HEK293 (cell line): ENCODE data around the gene ASB6.

ENCODE experiments used
- BCL6B ChIP-seq: fragments of 450-650 bp; formaldehyde crosslinking; IDR thresholded peaks from 2 replicates; pipeline ENCODE4 v1.5.1; 2017; ENCODE audit warnings: missing biosample characterization, missing genetic modification characterization
- CTCF ChIP-seq: fragments of 450-650 bp; formaldehyde crosslinking; IDR thresholded peaks from 2 replicates; pipeline ENCODE4 v1.5.1; 2016; ENCODE audit warnings: missing biosample characterization, missing genetic modification characterization
- ELK4 ChIP-seq: IDR thresholded peaks from 2 replicates; pipeline ENCODE4 v1.6.1; 2011; ENCODE audit warnings: mild to moderate bottlenecking, low read depth, low read length, borderline replicate concordance
- OVOL3 ChIP-seq: fragments of 450-650 bp; formaldehyde crosslinking; IDR thresholded peaks from 2 replicates; pipeline ENCODE4 v1.5.1; 2016; ENCODE audit warnings: missing biosample characterization, missing genetic modification characterization
- SALL2 ChIP-seq: fragments of 450-650 bp; formaldehyde crosslinking; IDR thresholded peaks from 2 replicates; pipeline ENCODE4 v1.5.0; 2017; ENCODE audit warnings: missing biosample characterization, mild to moderate bottlenecking, missing genetic modification characterization, borderline replicate concordance
- SCRT1 ChIP-seq: fragments of 450-650 bp; formaldehyde crosslinking; IDR thresholded peaks from 2 replicates; pipeline ENCODE4 v1.5.1; 2016; ENCODE audit warnings: missing biosample characterization, missing genetic modification characterization, borderline replicate concordance
- SP3 ChIP-seq: fragments of 450-650 bp; formaldehyde crosslinking; IDR thresholded peaks from 2 replicates; pipeline ENCODE4 v1.5.1; 2016; ENCODE audit warnings: missing biosample characterization, missing genetic modification characterization
- ZBTB49 ChIP-seq: fragments of 450-650 bp; formaldehyde crosslinking; IDR thresholded peaks from 2 replicates; pipeline ENCODE4 v1.5.1; 2016; ENCODE audit warnings: missing biosample characterization, missing genetic modification characterization, low read depth
- ZBTB7A ChIP-seq: fragments of 450-650 bp; formaldehyde crosslinking; IDR thresholded peaks from 2 replicates; pipeline ENCODE4 v1.5.1; 2016; ENCODE audit warnings: low read depth, missing biosample characterization, missing genetic modification characterization
- ZFP69B ChIP-seq: fragments of 450-650 bp; formaldehyde crosslinking; IDR thresholded peaks from 2 replicates; pipeline ENCODE4 v1.5.1; 2016; ENCODE audit warnings: missing biosample characterization, missing genetic modification characterization
- ZNF140 ChIP-seq: fragments of 450-650 bp; formaldehyde crosslinking; IDR thresholded peaks from 2 replicates; pipeline ENCODE4 v1.5.1; 2016; ENCODE audit warnings: missing biosample characterization, missing genetic modification characterization
- ZNF146 ChIP-seq: fragments of 450-650 bp; formaldehyde crosslinking; IDR thresholded peaks from 2 replicates; pipeline ENCODE4 v1.5.1; 2016; ENCODE audit warnings: missing biosample characterization, missing genetic modification characterization
- ZNF266 ChIP-seq: fragments of 450-650 bp; formaldehyde crosslinking; IDR thresholded peaks from 2 replicates; pipeline ENCODE4 v1.5.1; 2016; ENCODE audit warnings: missing biosample characterization, missing genetic modification characterization, low read depth
- ZNF366 ChIP-seq: fragments of 450-650 bp; formaldehyde crosslinking; conservative IDR thresholded peaks from 2 replicates; pipeline ENCODE4 v1.5.1; 2016; ENCODE audit warnings: missing biosample characterization, missing genetic modification characterization
- ZNF426 ChIP-seq: fragments of 450-650 bp; formaldehyde crosslinking; IDR thresholded peaks from 2 replicates; pipeline ENCODE4 v1.5.1; 2017; ENCODE audit warnings: missing biosample characterization, missing genetic modification characterization, mild to moderate bottlenecking, inconsistent platforms, moderate library complexity
- ZNF473 ChIP-seq: fragments of 450-650 bp; formaldehyde crosslinking; IDR thresholded peaks from 2 replicates; pipeline ENCODE4 v1.5.1; 2017; ENCODE audit warnings: missing biosample characterization, missing genetic modification characterization
- ZNF518A ChIP-seq: fragments of 450-650 bp; formaldehyde crosslinking; conservative IDR thresholded peaks from 2 replicates; pipeline ENCODE4 v1.5.1; 2016; ENCODE audit warnings: low read depth, missing biosample characterization, missing genetic modification characterization
- ZNF530 ChIP-seq: fragments of 450-650 bp; formaldehyde crosslinking; IDR thresholded peaks from 2 replicates; pipeline ENCODE4 v1.5.1; 2016; ENCODE audit warnings: low read depth, missing biosample characterization, missing genetic modification characterization
- ZNF692 ChIP-seq: fragments of 450-650 bp; formaldehyde crosslinking; IDR thresholded peaks from 2 replicates; pipeline ENCODE4 v1.5.1; 2016; ENCODE audit warnings: missing biosample characterization, missing genetic modification characterization
- ZNF76 ChIP-seq: fragments of 450-650 bp; formaldehyde crosslinking; IDR thresholded peaks from 2 replicates; pipeline ENCODE4; 2016; ENCODE audit warnings: low read depth, missing biosample characterization, missing genetic modification characterization, borderline replicate concordance
- ZSCAN16 ChIP-seq: fragments of 450-650 bp; formaldehyde crosslinking; IDR thresholded peaks from 2 replicates; pipeline ENCODE4 v1.5.1; 2016; ENCODE audit warnings: missing biosample characterization, missing genetic modification characterization
- ZSCAN18 ChIP-seq: fragments of 450-650 bp; formaldehyde crosslinking; IDR thresholded peaks from 2 replicates; pipeline ENCODE4 v1.5.1; 2016; ENCODE audit warnings: missing biosample characterization, missing genetic modification characterization

The ASB6 gene

GRCh38 chr9:129640086-129640870 is 1.7 kb downstream of the ASB6 start (continued):
- TF ChIP-seq SALL2 (tag by site-specific recombination) (no peak), ZNF146 (tag by site-specific recombination) (no peak), ELK4 (no peak), CTCF (tag by site-specific recombination) (no peak), ZNF366 (tag by site-specific recombination) (peak; percentile 86), ZSCAN18 (tag by site-specific recombination) (no peak), ZNF76 (tag by site-specific recombination) (peak; percentile 45; the same call in 1 of the 2 replicates), ZNF140 (no peak), ZNF473 (no peak), ZNF426 (tag by site-specific recombination) (no peak), ZBTB7A (tag by site-specific recombination) (no peak; the same call in 1 of the 2 replicates), ZFP69B (tag by site-specific recombination) (peak; percentile 45; the same call in 1 of the 2 replicates), ZNF530 (no peak), SCRT1 (tag by site-specific recombination) (no peak), ZBTB49 (tag by site-specific recombination) (no peak), BCL6B (tag by site-specific recombination) (no peak), ZNF518A (tag by site-specific recombination) (no peak), ZSCAN16 (no peak), OVOL3 (tag by site-specific recombination) (no peak), ZNF266 (tag by site-specific recombination) (no peak), ZNF692 (tag by site-specific recombination) (0 out of 2 replicates have a peak, but pooled peaks have one; percentile 57), SP3 (peak; percentile 60)
